Memory B cell (primary cell): ENCODE data around the gene RAB15.
A peak's percentile ranks its signal among the peaks of the same experiment; 100 is the strongest.

Source experiments
- ATAC-seq: fragments of 150-1000 bp; cut with Tn5 transposase; 2 replicates; pipeline ENCODE4 v1.10.0; 2021; ENCODE audit warnings: low read depth, mild to moderate bottlenecking, moderate library complexity
- DNase-seq, 2 donors: peaks; one replicate each; pipeline ENCODE4 v3.0.0; 2022; ENCODE audit warnings: low spot score in 2 of 2
- H3K27ac Mint-ChIP-seq: one replicate; pipeline ENCODE4 v1.8.0; 2022; ENCODE audit warnings: mild to moderate bottlenecking, moderate library complexity, mixed read lengths
- H3K27me3 Mint-ChIP-seq: one replicate; pipeline ENCODE4 v1.8.0; 2022; ENCODE audit warnings: mixed read lengths
- H3K36me3 Mint-ChIP-seq: one replicate; pipeline ENCODE4 v1.8.0; 2022; ENCODE audit warnings: mild to moderate bottlenecking, mixed read lengths
- H3K4me1 Mint-ChIP-seq: one replicate; pipeline ENCODE4 v1.8.0; 2022; ENCODE audit warnings: mixed read lengths
- H3K4me3 Mint-ChIP-seq: one replicate; pipeline ENCODE4 v1.8.0; 2022; ENCODE audit warnings: mild to moderate bottlenecking, moderate library complexity, mixed read lengths
- H3K9me3 Mint-ChIP-seq: one replicate; pipeline ENCODE4 v1.8.0; 2022; ENCODE audit warnings: mixed read lengths

Gene RAB15

DNA sequence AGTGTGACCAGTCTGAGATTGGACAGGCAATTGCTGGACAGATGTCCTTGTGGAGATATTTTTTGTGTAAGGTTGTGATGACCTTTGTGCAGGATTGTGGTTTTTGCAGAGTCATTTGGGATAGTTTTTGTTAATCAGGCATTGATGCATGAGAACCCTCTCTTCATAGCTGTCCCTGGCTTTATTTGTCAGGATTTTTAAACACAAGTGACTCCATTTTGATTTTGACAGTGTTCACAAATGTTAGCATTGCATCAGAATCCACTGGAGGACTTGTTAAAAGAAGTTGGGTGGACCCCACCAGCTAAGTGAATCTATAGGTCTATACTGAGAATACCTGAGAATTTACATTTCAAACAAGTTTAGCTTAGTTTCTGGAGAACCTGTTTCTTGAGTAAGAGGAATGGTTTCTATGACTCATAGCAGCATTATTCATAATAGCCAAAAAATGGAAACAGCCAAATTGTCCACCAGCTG, 26.4 kb upstream of the RAB15 start:
- Mint-ChIP-seq H3K27me3 (no peaks in the 10 kb centered on the region), H3K4me1 (peaks cover 4% of the 10 kb centered on the region), H3K27ac (no peak overlapping the region), H3K9me3 (no peaks in the 10 kb centered on the region), H3K4me3 (no peak overlapping the region), H3K36me3 (no peaks in the 10 kb centered on the region)
- ATAC-seq = no peak
- no peak for DNase-seq

GRCh38 chr14:64997108-64997794, 25.1 kb upstream of the RAB15 start:
- DNase-seq = no peak
- Mint-ChIP-seq H3K27me3 (no peaks in the 10 kb centered on the region), H3K9me3 (no peaks in the 10 kb centered on the region), H3K4me1 (peaks cover 6% of the 10 kb centered on the region), H3K36me3 (no peaks in the 10 kb centered on the region), H3K27ac (no peak overlapping the region), H3K4me3 (peak overlapping the region; percentile 78)
- no peak for ATAC-seq

- Mint-ChIP-seq H3K9me3 (no peaks in the 10 kb centered on the region), H3K36me3 (no peaks in the 10 kb centered on the region), H3K4me1 (peaks cover 15% of the 10 kb centered on the region), H3K4me3 (no peak overlapping the region), H3K27me3 (no peaks in the 10 kb centered on the region), H3K27ac (no peak overlapping the region)
- DNase-seq (no peak), ATAC-seq (no peak)
These were observed 23.2 kb upstream of the RAB15 start for GRCh38 chr14:64995291-64995690.

DNA sequence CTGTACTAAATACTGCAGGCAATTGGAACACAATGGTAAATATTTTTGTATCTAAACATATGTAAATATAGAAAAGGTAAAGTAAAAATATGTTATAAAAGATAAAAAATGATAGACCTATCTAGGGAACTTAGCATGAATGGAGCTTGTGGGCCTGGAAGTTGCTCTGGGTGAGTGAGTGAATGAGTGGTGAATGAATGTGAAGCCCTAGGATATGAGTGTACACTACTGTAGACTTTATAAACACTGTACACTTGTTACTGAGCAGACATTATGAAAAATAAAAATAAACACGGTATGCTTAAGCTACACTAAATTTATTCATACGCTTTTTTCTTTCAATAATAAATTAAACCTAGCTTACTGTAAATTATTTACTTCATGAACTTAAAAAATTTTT, 22.4 kb upstream of the RAB15 start:
- H3K9me3 Mint-ChIP-seq = no peaks in the 10 kb centered on the region
- no peak overlapping the region for H3K27ac Mint-ChIP-seq
- no peaks in the 10 kb centered on the region for H3K27me3 Mint-ChIP-seq
- H3K36me3 Mint-ChIP-seq = no peaks in the 10 kb centered on the region
- DNase-seq (no peak), ATAC-seq (no peak)
- H3K4me1 Mint-ChIP-seq = peaks cover 20% of the 10 kb centered on the region
- H3K4me3 Mint-ChIP-seq = no peak overlapping the region

DNA sequence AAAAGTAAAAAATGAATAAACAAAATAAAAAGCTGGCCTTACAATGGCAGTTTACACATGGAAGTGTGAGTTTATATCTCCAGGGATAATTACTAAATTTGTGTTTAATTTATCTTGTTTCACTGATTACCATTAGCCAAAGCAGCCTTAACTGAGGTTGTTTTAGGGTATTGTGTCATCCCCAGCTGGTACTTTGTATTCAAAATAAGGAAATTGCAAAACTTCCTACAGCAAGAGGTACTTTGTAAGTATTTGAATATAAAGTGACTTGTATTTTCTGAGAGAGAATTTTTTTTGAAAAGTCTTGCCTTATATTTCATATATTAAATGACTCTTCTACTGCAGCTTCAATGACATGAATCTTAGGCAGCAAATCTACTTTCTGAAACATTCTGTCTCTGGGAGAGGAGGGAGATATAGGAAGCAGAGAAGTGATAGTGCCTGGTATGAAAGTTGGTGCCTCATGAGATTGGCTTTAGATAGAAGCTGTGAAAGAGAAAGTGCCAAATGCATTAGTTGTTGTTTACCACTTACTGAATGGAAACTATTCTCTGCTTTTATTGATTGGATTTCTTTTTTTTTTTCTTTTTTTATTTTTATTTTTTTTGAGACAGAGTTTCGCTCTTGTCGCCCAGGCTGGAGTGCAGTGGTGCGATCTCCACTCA, 21.3 kb upstream of the RAB15 start:
- Mint-ChIP-seq H3K4me3 (no peak overlapping the region), H3K4me1 (peaks cover 20% of the 10 kb centered on the region), H3K36me3 (no peaks in the 10 kb centered on the region), H3K27ac (no peak overlapping the region), H3K27me3 (no peaks in the 10 kb centered on the region), H3K9me3 (no peaks in the 10 kb centered on the region)
- DNase-seq (no peak), ATAC-seq (no peak)

DNA sequence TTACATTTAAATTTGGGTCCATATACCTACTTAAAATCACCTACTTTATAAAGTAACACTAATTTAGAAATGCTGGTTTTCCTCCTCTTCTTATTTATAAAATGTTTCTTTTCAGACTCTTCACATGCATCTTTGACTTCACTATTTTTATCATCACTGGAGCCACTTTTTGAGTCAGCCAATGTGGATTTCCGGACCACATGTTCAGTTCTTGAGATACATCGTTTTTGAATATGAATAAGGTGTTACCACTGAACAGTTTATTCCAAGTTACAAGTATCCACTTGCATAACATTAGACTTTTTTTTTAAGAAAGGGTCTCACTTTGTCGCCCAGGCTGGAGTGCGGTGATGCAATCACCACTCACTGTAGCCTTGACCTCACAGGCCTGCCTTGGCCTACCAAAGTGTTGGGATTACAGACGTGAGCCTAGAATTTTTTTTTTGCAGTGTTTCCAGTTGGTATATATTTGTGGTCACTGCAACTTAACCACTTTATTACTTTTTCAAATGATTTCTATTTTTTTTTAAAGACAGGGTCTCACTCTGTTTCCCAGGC, 20.3 kb upstream of the RAB15 start:
- Mint-ChIP-seq H3K36me3 (no peaks in the 10 kb centered on the region), H3K27me3 (no peaks in the 10 kb centered on the region), H3K27ac (peak overlapping the region; percentile 45), H3K4me1 (peaks cover 21% of the 10 kb centered on the region), H3K4me3 (no peak overlapping the region), H3K9me3 (no peaks in the 10 kb centered on the region)
- ATAC-seq (no peak), DNase-seq (no peak)

- no peaks in the 10 kb centered on the region for H3K27me3 Mint-ChIP-seq
- H3K27ac Mint-ChIP-seq = no peak overlapping the region
- ATAC-seq = no peak
- no peaks in the 10 kb centered on the region for H3K9me3 Mint-ChIP-seq
- H3K4me3 Mint-ChIP-seq = no peak overlapping the region
- peaks cover 19% of the 10 kb centered on the region for H3K4me1 Mint-ChIP-seq
- no peaks in the 10 kb centered on the region for H3K36me3 Mint-ChIP-seq
- no peak for DNase-seq
These were observed 18.8 kb upstream of the RAB15 start for GRCh38 chr14:64990939-64991338.

DNA sequence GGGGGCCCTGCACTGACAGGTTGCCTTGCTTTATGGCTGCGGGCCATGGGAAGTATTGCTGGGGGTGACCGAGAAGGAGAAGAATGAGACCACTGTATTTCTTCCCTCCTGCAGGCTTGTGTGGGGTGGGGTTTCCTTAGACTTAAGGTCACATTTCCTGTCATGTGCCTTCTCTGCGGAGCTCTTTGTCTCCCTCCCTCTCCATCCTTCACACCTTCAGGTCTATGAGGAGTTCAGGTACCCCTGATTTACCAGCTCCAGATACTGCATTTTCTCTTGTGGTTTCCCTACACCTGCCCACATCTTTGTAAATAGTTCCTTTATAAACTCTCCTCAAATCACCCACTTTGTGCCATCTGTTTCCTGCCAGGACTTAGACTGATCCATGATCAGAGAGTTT, 18.2 kb upstream of the RAB15 start:
- ATAC-seq = no peak
- H3K4me1 Mint-ChIP-seq = peaks cover 19% of the 10 kb centered on the region

GRCh38 chr14:64987438-64987767, 15.3 kb upstream of the RAB15 start:
- Mint-ChIP-seq H3K4me1 (peaks cover 25% of the 10 kb centered on the region), H3K9me3 (no peaks in the 10 kb centered on the region), H3K27ac (no peak overlapping the region), H3K36me3 (no peaks in the 10 kb centered on the region), H3K27me3 (peaks cover 3% of the 10 kb centered on the region), H3K4me3 (peak overlapping the region; percentile 94)
- ATAC-seq = no peak
- DNase-seq = no peak

More for the DNA sequence above, 18.2 kb upstream of the RAB15 start:
- Mint-ChIP-seq H3K9me3 (no peaks in the 10 kb centered on the region), H3K4me3 (no peak overlapping the region), H3K27me3 (no peaks in the 10 kb centered on the region), H3K27ac (no peak overlapping the region), H3K36me3 (no peaks in the 10 kb centered on the region)
- DNase-seq = no peak

- H3K9me3 Mint-ChIP-seq = no peaks in the 10 kb centered on the region
- ATAC-seq = peak; percentile 90
- DNase-seq = peak; percentile 87 to 88
These were observed 14.7 kb upstream of the RAB15 start, which contains the start of gene FNTB for GRCh38 chr14:64986648-64987437. TSS of gene FNTB (plus strand) at chr14:64986895. CDS start at chr14:64986954, 59 bp downstream.

DNA sequence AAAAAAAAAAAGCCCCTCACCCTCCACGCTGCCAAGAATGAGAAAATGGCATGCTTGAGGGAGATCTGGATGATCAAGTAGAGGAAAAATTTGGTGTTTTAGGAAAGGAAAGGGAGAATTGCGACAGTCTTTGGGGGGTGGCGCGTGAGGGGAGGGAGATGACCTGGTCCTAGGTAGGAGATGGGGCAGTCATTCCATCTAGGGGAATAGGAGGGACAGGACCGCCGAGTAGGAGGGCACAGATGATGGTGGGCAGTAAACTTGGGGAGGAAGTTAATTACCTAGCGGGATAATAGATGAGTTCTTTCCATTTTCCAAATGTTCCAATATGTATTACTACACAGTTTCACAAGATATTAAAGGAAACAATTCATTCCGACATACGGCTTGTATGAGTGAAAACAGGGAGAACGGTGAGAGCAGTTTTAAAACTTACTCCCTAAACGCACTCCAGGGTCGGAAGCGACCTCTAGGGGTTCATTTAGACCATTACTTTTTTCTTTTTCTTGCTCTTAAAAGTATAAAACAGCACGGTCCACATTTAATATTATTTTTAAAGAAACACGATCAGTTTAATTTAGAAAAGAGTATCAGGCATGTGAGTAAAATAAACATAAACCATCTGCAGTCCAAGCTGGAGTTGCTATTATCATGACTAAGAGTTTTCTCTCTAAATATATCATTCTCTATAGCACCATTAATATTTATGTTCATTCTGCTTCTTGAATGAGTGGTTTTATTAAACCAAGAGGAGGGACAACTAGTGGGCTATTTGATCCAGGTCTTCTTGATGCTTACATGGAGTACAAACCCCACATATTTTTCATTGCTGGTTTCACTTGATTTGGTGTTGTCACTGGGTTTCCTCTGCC, 11.5 kb upstream of the RAB15 start:
- no peak overlapping the region for H3K27ac Mint-ChIP-seq

More at GRCh38 chr14:64986648-64987437, 14.7 kb upstream of the RAB15 start, which contains the start of gene FNTB:
- peaks cover 23% of the 10 kb centered on the region for H3K4me1 Mint-ChIP-seq
- peaks cover 6% of the 10 kb centered on the region for H3K27me3 Mint-ChIP-seq
- H3K27ac Mint-ChIP-seq = peak within 1 kb of the TSS; percentile 81
- no peaks in the 10 kb centered on the region for H3K36me3 Mint-ChIP-seq
- H3K4me3 Mint-ChIP-seq = peak within 1 kb of the TSS; percentile 94

DNA sequence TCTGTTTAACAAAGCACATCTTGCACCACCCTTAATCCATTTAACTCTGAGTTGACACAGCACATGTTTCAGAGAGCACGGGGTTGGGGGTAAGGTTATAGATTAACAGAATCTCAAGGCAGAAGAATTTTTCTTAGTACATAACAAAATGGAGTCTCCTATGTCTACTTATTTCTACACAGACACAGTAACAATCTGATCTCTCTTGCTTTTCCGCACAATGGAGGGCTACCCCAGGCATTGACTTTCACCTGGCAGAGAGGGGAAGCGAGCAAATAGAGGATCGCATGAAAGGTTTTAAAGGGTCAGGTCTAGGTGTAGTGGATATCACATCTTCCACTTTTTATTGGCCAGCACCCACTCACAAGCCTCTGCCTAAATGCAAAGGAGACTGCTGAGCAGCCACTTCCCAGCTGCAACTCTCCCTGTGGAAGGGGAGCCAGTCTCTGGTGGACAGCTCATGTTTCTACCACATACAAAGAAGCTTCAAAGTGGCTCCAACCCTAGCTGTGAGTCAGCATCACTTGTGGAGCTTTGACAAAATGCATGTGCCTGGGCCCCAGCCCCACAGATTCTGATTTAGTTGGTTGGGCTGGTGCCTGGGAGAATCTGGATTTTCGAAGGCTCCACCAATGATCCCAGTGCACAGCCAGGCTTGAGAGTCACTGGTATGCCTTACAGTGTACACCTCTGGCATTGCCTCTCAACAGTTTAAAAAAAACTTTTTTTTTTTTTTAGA, 7.4 kb upstream of the RAB15 start:
- Mint-ChIP-seq H3K4me1 (peaks cover 7% of the 10 kb centered on the region), H3K36me3 (no peaks in the 10 kb centered on the region), H3K27me3 (peaks cover 8% of the 10 kb centered on the region), H3K9me3 (no peaks in the 10 kb centered on the region), H3K4me3 (no peak overlapping the region), H3K27ac (no peak overlapping the region)
- ATAC-seq (no peak), DNase-seq (no peak)

More for the DNA sequence above, 11.5 kb upstream of the RAB15 start:
- DNase-seq (peak in 1 of 2 donors; percentile 29), ATAC-seq (no peak)
- Mint-ChIP-seq H3K9me3 (no peaks in the 10 kb centered on the region), H3K27me3 (peaks cover 6% of the 10 kb centered on the region), H3K36me3 (no peaks in the 10 kb centered on the region), H3K4me1 (peaks cover 9% of the 10 kb centered on the region), H3K4me3 (peak overlapping the region; percentile 48)

DNA sequence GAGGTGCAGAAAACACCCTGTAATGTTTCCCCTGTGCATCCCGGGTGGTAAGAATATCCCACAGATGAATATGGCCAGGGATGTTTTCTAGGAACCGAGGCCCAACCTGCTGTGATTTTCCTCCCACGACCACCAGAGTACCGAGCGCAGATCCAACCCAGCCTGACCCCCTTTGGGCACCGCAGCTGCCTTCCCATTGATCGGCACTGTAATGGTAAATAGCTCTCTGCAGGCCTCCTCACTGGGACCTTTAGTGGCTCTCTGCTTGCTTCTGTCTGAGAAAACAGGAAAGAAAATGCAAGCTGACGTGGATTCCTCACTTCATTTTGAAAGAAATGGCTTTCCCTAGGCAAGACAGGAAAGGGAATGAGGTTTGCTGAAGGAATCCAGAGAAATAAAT, 2.4 kb upstream of the RAB15 start:
- Mint-ChIP-seq H3K4me1 (peaks cover 6% of the 10 kb centered on the region), H3K27me3 (peaks cover 13% of the 10 kb centered on the region), H3K36me3 (no peaks in the 10 kb centered on the region), H3K4me3 (no peak overlapping the region), H3K9me3 (no peaks in the 10 kb centered on the region), H3K27ac (no peak overlapping the region)
- DNase-seq (no peak), ATAC-seq (no peak)
